Osteoblast (primary cell): ENCODE measurements around the gene PIP5KL1. TPM values are rescaled to one million over a fixed set of nuclear protein-coding genes. Genes with fewer than 3 reads are reported as not detected.

Source experiments
- DNase-seq: peaks from one replicate; pipeline ENCODE4 v3.0.0; 2011; ENCODE audit warnings: low spot score, mixed read lengths; ENCODE audit not compliant: insufficient read length; ENCODE audit errors: missing footprints
- H2AFZ ChIP-seq: 2 replicates; pipeline ENCODE4 v1.6.0; 2011; ENCODE audit warnings: mild to moderate bottlenecking, low read length
- H3K27ac ChIP-seq: 2 replicates; pipeline ENCODE4 v1.5.1; 2011; ENCODE audit warnings: mild to moderate bottlenecking, low read depth, low read length, moderate library complexity
- H3K27me3 ChIP-seq: 2 replicates; pipeline ENCODE4 v1.6.0; 2012; ENCODE audit warnings: mild to moderate bottlenecking, control low read depth, inconsistent platforms, low read length, moderate library complexity; ENCODE audit not compliant: insufficient read depth
- H3K36me3 ChIP-seq: 2 replicates; pipeline ENCODE4 v1.5.1; 2011; ENCODE audit warnings: mild to moderate bottlenecking, low read length, control low read depth, moderate library complexity; ENCODE audit not compliant: insufficient read depth
- H3K4me1 ChIP-seq: 2 replicates; pipeline ENCODE4 v1.5.1; 2011; ENCODE audit warnings: mild to moderate bottlenecking, low read length, control low read depth, moderate library complexity; ENCODE audit not compliant: insufficient read depth
- H3K4me2 ChIP-seq: 2 replicates; pipeline ENCODE4 v1.6.0; 2011; ENCODE audit warnings: mild to moderate bottlenecking, low read length; ENCODE audit not compliant: insufficient read depth
- H3K4me3 ChIP-seq: fragments of 200-600 bp; sonication (generic); 3 replicates; pipeline ENCODE4 v1.5.1; 2012; ENCODE audit warnings: mild to moderate bottlenecking, low read length, inconsistent platforms; ENCODE audit not compliant: insufficient read depth
- H3K79me2 ChIP-seq: 2 replicates; pipeline ENCODE4 v1.6.0; 2012; ENCODE audit warnings: mild to moderate bottlenecking, low read length, control low read depth, inconsistent platforms; ENCODE audit not compliant: insufficient read depth
- H3K9me3 ChIP-seq: 2 replicates; pipeline ENCODE4 v1.5.1; 2011; ENCODE audit warnings: low read depth, low read length, control low read depth
- H4K20me1 ChIP-seq: 2 replicates; pipeline ENCODE4 v1.6.0; 2012; ENCODE audit warnings: mild to moderate bottlenecking, low read length, control low read depth; ENCODE audit not compliant: insufficient read depth
- CTCF ChIP-seq: IDR thresholded peaks from 2 replicates; pipeline ENCODE4 v1.5.1; 2011; ENCODE audit warnings: mild to moderate bottlenecking, low read depth, low read length, moderate library complexity; ENCODE audit errors: extremely low read depth
- total RNA-seq: library from RNA; depleted of rRNA; stranded (reverse); fragments of >200 nt; gene quantifications from 2 replicates; pipeline ENCODE4 v1.2.3, GENCODE V29; 2012

Gene PIP5KL1
- total RNA-seq, 1 donor: 2.2 TPM

GRCh38 chr9:127973169-127974000, 42.8 kb upstream of the PIP5KL1 start:
- Histone ChIP-seq H3K36me3 (no peaks in the 10 kb centered on the region), H3K9me3 (no peaks in the 10 kb centered on the region), H3K4me3 (no peak overlapping the region), H3K27me3 (no peaks in the 10 kb centered on the region), H3K4me2 (no peak overlapping the region), H3K79me2 (peaks cover 100% of the 10 kb centered on the region), H3K27ac (no peak overlapping the region), H4K20me1 (peaks cover 73% of the 10 kb centered on the region), H2AFZ (no peak overlapping the region), H3K4me1 (peaks cover 37% of the 10 kb centered on the region)
- TF ChIP-seq CTCF: no peak
- peak; percentile 43 for DNase-seq

- no peak for TF ChIP-seq CTCF
- Histone ChIP-seq H3K4me1 (peaks cover 31% of the 10 kb centered on the region), H3K4me3 (no peak overlapping the region), H3K4me2 (no peak overlapping the region), H3K36me3 (no peaks in the 10 kb centered on the region), H4K20me1 (peaks cover 66% of the 10 kb centered on the region), H3K79me2 (peaks cover 100% of the 10 kb centered on the region), H3K9me3 (no peaks in the 10 kb centered on the region), H2AFZ (no peak overlapping the region), H3K27me3 (no peaks in the 10 kb centered on the region), H3K27ac (no peak overlapping the region)
- peak; percentile 72 for DNase-seq
Measured at GRCh38 chr9:127972236-127972871, 41.8 kb upstream of the PIP5KL1 start.

- Histone ChIP-seq H3K79me2 (peaks cover 100% of the 10 kb centered on the region), H3K36me3 (no peaks in the 10 kb centered on the region), H2AFZ (no peak overlapping the region), H3K27me3 (no peaks in the 10 kb centered on the region), H3K4me3 (no peak overlapping the region), H3K9me3 (no peaks in the 10 kb centered on the region), H3K4me1 (peaks cover 28% of the 10 kb centered on the region), H4K20me1 (peaks cover 58% of the 10 kb centered on the region), H3K27ac (no peak overlapping the region), H3K4me2 (no peak overlapping the region)
- TF ChIP-seq CTCF: no peak
- peak; percentile 61 for DNase-seq
Measured at GRCh38 chr9:127971357-127972235, 41.0 kb upstream of the PIP5KL1 start.
